GM19395 (cell line): ENCODE data around the gene STOML3.

Source experiments
- ATAC-seq: cut with Tn5 transposase; IDR thresholded peaks from one replicate; pipeline ENCODE4 v1.9.1; 2021; ENCODE audit warnings: mild to moderate bottlenecking, moderate library complexity; ENCODE audit not compliant: unreplicated experiment

Gene STOML3

GRCh38 chr13:38993381-38993780, 2.8 kb upstream of the STOML3 start:
- ATAC-seq = no peak

- ATAC-seq = no peak
Measured at GRCh38 chr13:38981096-38981495, 9.5 kb downstream of the STOML3 start.

GRCh38 chr13:38980750-38981078, 9.9 kb downstream of the STOML3 start:
- no peak for ATAC-seq

GRCh38 chr13:38979891-38980749, 10.5 kb downstream of the STOML3 start:
- no peak for ATAC-seq

- no peak for ATAC-seq
Measured at GRCh38 chr13:38970380-38971051, 20.1 kb downstream of the STOML3 start.

- ATAC-seq = no peak
Measured at GRCh38 chr13:38969187-38969586, 21.4 kb downstream of the STOML3 start.

- no peak for ATAC-seq
Measured at GRCh38 chr13:38967446-38967845, 23.2 kb downstream of the STOML3 start.

- ATAC-seq = no peak
Measured at GRCh38 chr13:38965281-38965680, 25.4 kb downstream of the STOML3 start.

GRCh38 chr13:38960175-38960574, 30.5 kb downstream of the STOML3 start:
- ATAC-seq = no peak

GRCh38 chr13:38957794-38958592, 32.6 kb downstream of the STOML3 start:
- no peak for ATAC-seq

GRCh38 chr13:38954844-38955243, 35.8 kb downstream of the STOML3 start:
- ATAC-seq = no peak

- no peak for ATAC-seq
Measured at GRCh38 chr13:38954291-38954690, 36.3 kb downstream of the STOML3 start.

GRCh38 chr13:38952827-38953226, 37.8 kb downstream of the STOML3 start:
- no peak for ATAC-seq

- ATAC-seq = no peak
Measured at GRCh38 chr13:38951525-38952313, 38.9 kb downstream of the STOML3 start.

- no peak for ATAC-seq
Measured at GRCh38 chr13:38950987-38951386, 39.6 kb downstream of the STOML3 start.

GRCh38 chr13:38947054-38947453, 43.6 kb downstream of the STOML3 start:
- no peak for ATAC-seq

GRCh38 chr13:38944219-38944618, 46.4 kb downstream of the STOML3 start:
- ATAC-seq = no peak

GRCh38 chr13:38943231-38943630, 47.4 kb downstream of the STOML3 start:
- ATAC-seq = no peak

GRCh38 chr13:38941353-38941945, 49.2 kb downstream of the STOML3 start:
- ATAC-seq = no peak

GRCh38 chr13:38933786-38934185, 56.8 kb downstream of the STOML3 start:
- ATAC-seq = no peak
